ENCODE results near the gene POLD3. TPM values are rescaled to one million over a fixed set of nuclear protein-coding genes. Genes with fewer than 3 reads are reported as not detected.

POLD3 gene
- total RNA-seq, 1 donor from 2014 or later, result 10.3 TPM

GRCh38 chr11:74646215-74646614 lies 53.8 kb downstream of the POLD3 start:
- intact Hi-C loops (cut with DNase I), result no loop called here
- no peak for TF ChIP-seq CTCF (IDR thresholded peaks at IDR 0.05)
- no peaks in the 10 kb centered on the region for H3K9me3 ChIP-seq
- H3K4me1 ChIP-seq, result no peaks in the 10 kb centered on the region
- H3K4me3 ChIP-seq, result no peak overlapping the region
- H3K27ac ChIP-seq, result no peak overlapping the region
- DNase-seq (ENCODE audit: low spot score in 2 of 2), result no peak
- H3K27me3 ChIP-seq, result no peaks in the 10 kb centered on the region
- H3K36me3 ChIP-seq, result peaks cover 0 to 4% of the 10 kb centered on the region in 2 donors

GRCh38 chr11:74646954-74647353 lies 54.6 kb downstream of the POLD3 start:
- TF ChIP-seq CTCF (IDR thresholded peaks at IDR 0.05), result no peak
- H3K36me3 ChIP-seq, result no peaks in the 10 kb centered on the region
- no peaks in the 10 kb centered on the region for H3K27me3 ChIP-seq
- no peaks in the 10 kb centered on the region for H3K9me3 ChIP-seq
- no peaks in the 10 kb centered on the region for H3K4me1 ChIP-seq
- DNase-seq (ENCODE audit: low spot score in 2 of 2), result no peak
- intact Hi-C loops (cut with DNase I), result no loop called here
- H3K4me3 ChIP-seq, result no peak overlapping the region
- H3K27ac ChIP-seq, result no peak overlapping the region

GRCh38 chr11:74647404-74647803 lies 55.0 kb downstream of the POLD3 start:
- Histone ChIP-seq H3K9me3 (no peaks in the 10 kb centered on the region), H3K4me3 (no peak overlapping the region), H3K4me1 (no peaks in the 10 kb centered on the region), H3K36me3 (no peaks in the 10 kb centered on the region), H3K27me3 (no peaks in the 10 kb centered on the region), H3K27ac (no peak overlapping the region)
- DNase-seq (ENCODE audit: low spot score in 2 of 2), result no peak
- intact Hi-C loops (cut with DNase I), result no loop called here
- TF ChIP-seq CTCF (IDR thresholded peaks at IDR 0.05), result no peak

- intact Hi-C loops (cut with DNase I), result no loop called here
- no peaks in the 10 kb centered on the region for H3K4me1 ChIP-seq
- H3K27me3 ChIP-seq, result no peaks in the 10 kb centered on the region
- TF ChIP-seq CTCF (IDR thresholded peaks at IDR 0.05), result no peak
- H3K36me3 ChIP-seq, result no peaks in the 10 kb centered on the region
- DNase-seq (ENCODE audit: low spot score in 2 of 2), result no peak
- H3K27ac ChIP-seq, result no peak overlapping the region
- H3K9me3 ChIP-seq, result no peaks in the 10 kb centered on the region
- no peak overlapping the region for H3K4me3 ChIP-seq
Measured at GRCh38 chr11:74647831-74648230, 55.4 kb downstream of the POLD3 start.

GRCh38 chr11:74648894-74649293 lies 56.5 kb downstream of the POLD3 start:
- intact Hi-C loops (cut with DNase I), result no loop called here

More at GRCh38 chr11:74648894-74649293, 56.5 kb downstream of the POLD3 start:
- Histone ChIP-seq H3K36me3 (no peaks in the 10 kb centered on the region), H3K4me3 (no peak overlapping the region), H3K27ac (no peak overlapping the region), H3K4me1 (no peaks in the 10 kb centered on the region), H3K9me3 (no peaks in the 10 kb centered on the region), H3K27me3 (no peaks in the 10 kb centered on the region)
- no peak for TF ChIP-seq CTCF (IDR thresholded peaks at IDR 0.05)
- DNase-seq (ENCODE audit: low spot score in 2 of 2), result no peak
